GM10266 (cell line): ENCODE data around the gene SUFU.
A peak's percentile ranks its signal among the peaks of the same experiment; 100 is the strongest.

Experiments
- DNase-seq: peaks from one replicate; pipeline ENCODE4 v3.0.0; 2012; ENCODE audit errors: extremely low spot score
- TF ChIP-seq, protein P1 (sequence below): IDR thresholded peaks from 2 replicates; pipeline ENCODE4 v1.5.1; 2012; ENCODE audit warnings: mild to moderate bottlenecking, low read depth; ENCODE audit not compliant: control insufficient read depth, insufficient read depth; ENCODE audit errors: missing control alignments

SUFU gene

DNA sequence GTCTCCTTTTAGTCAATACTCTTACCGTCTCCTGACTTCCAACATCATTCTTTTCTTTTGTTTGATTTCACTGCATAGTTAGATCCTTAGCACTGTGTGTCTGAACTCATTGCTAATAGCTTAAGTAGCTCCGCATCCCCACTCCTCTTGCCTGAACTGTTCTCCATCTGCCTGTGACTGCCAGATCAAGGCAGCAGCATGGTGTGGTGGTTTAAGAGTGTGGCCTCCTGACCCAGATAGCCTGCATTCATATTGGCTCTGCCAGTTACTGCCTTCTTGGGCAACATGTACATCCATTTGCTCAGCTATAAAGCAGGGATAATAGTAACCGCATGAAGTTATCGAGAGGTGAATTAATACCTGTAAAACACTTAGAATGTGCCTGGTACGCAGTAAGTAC lies 50.8 kb downstream of the SUFU start:
- TF ChIP-seq, protein P1, sequence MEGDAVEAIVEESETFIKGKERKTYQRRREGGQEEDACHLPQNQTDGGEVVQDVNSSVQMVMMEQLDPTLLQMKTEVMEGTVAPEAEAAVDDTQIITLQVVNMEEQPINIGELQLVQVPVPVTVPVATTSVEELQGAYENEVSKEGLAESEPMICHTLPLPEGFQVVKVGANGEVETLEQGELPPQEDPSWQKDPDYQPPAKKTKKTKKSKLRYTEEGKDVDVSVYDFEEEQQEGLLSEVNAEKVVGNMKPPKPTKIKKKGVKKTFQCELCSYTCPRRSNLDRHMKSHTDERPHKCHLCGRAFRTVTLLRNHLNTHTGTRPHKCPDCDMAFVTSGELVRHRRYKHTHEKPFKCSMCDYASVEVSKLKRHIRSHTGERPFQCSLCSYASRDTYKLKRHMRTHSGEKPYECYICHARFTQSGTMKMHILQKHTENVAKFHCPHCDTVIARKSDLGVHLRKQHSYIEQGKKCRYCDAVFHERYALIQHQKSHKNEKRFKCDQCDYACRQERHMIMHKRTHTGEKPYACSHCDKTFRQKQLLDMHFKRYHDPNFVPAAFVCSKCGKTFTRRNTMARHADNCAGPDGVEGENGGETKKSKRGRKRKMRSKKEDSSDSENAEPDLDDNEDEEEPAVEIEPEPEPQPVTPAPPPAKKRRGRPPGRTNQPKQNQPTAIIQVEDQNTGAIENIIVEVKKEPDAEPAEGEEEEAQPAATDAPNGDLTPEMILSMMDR: no peak
- no peak for DNase-seq

DNA sequence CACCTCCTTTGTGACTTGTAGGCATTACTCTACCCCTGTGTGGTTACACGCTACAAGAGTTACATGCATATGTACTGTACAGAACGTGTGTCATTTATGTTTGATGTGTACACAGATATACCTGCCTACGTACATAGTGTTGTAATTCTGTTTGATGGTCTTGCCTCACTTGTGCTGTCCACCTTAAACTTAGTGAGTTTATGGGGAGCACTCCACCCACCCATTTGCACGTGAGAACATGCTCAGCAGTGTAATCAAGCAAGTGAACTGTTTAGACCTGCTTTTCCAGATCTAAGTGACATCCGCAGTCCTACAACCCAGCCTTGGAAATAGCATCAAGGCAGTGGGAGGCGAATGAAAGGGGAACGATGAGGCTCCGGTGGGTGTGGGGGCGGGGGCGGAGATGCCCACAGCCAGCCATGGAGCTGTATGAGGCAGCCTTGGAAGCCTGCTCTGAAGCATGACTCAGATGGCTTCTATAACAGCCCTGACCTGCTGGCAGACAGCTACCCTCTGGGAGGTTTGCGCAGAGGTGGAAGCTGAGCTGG lies 52.1 kb downstream of the SUFU start:
- DNase-seq: no peak
- TF ChIP-seq, protein P1: no peak

DNA sequence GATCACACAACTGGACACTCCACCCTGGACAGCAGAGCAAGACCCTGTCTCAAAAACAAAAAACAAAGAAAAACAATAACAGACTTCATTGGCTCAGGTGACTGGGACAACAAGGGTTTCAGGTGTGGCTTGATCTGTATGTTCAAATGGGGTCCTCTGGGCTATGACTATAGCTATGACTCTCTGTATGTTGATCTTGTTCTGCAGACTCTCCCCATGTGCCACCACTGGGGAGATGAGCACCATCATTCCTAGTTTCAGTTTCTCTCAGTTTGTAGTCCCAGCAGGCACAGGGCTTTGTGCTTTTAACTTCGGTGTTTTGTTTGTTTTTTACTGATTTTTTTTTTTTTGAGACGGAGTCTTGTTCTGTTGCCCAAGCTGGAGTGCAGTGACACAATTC lies 53.8 kb downstream of the SUFU start:
- TF ChIP-seq, protein P1: no peak
- DNase-seq: no peak

DNA sequence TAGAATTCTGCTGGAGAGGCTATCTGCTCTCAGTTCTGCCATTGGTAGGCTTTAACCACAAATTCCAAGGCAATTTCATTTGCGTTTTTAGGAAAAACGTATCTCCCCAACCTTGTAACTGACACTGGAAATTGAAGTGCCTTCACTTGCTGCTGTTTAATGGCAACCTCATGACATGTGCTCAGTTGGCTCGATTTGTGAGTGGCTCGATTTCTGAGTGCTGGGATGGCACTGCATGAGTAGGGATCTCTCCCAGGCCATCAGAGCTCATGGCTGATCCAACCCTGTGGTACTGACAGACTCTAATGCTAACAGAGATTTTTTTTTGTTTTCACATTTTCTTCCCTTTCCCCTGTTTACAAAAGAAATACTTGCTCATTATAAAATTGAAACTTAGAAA lies 56.0 kb downstream of the SUFU start:
- TF ChIP-seq, protein P1: no peak
- no peak for DNase-seq

DNA sequence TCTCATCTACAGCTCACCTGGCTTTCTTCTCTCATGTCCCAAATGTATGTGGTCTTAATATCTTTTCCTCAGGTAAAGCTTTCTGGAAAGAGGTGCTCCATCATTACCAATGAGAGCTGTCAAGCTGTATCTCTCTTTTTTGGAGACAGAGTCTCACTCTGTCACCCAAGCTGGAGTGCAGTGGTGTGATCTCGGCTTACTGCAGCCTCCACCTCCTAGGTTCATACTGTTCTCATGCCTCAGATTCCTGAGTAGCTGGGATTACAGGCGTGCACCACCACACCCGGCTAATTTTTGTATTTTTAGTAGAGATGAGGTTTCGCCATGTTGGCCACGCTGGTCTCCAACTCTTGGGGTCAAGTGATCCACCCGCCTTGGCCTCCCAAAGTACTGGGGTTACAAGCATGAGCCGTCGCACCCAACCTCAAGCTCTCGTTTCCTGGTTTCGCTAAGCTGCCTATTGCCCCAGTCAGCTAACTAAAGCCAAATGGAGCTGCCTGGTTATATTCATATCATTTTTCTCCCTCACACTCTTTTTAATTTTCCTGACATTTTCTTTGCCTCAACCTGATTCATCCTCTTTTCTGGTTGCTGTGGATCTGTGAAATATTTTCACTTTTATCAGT lies 60.5 kb downstream of the SUFU start:
- DNase-seq: peak; percentile 29
- TF ChIP-seq, protein P1: no peak

DNA sequence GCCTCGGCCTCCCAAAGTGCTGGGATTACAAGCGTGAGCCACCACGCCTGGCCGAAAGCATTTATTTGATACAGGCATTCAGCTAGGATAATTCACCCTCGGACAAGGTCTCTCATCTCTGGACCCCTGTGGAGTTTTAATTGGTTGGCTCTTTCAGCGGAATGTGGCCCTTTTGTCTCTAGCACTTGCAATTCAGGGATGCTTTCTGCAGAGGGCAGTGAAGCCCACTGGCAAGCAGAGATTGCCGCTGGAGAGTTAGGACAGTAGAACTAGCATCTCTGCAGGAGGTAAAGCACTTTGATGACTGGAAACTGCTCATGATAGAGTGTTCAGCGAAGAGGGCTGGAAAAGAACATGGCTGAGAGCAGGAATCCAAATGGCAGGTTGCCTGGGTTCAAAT lies 62.0 kb downstream of the SUFU start:
- TF ChIP-seq, protein P1: no peak
- no peak for DNase-seq

DNA sequence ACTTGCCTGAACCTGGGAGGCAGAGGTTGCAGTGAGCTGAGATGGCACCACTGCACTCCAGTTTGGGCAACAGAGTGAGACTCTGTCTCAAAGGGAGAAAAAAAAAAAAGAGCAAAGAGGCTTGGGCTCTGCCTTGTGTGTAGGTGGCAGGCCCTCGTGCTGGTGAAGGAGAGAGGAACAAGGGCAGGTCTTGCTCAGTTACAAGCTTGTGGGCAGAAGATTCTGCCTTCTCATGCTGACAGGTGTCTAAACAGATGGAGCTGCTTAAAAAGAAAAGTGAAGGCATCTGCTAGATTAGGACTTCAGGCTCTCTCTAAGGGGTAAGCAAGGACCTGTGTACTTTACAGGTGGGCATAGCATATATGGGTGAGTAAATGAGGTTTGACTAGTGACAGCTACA lies 75.0 kb downstream of the SUFU start:
- no peak for DNase-seq
- TF ChIP-seq, protein P1: no peak
